HG03521 (cell line): ENCODE results near the gene COQ9.
A peak's percentile ranks its signal among the peaks of the same experiment; 100 is the strongest.

ENCODE experiments used
- ATAC-seq: cut with Tn5 transposase; IDR thresholded peaks from one replicate; pipeline ENCODE4 v1.9.1; 2021; ENCODE audit warnings: mild to moderate bottlenecking, moderate library complexity; ENCODE audit not compliant: unreplicated experiment

COQ9 gene

GRCh38 chr16:57471852-57472664, 24.8 kb downstream of the COQ9 start:
- no peak for ATAC-seq

DNA sequence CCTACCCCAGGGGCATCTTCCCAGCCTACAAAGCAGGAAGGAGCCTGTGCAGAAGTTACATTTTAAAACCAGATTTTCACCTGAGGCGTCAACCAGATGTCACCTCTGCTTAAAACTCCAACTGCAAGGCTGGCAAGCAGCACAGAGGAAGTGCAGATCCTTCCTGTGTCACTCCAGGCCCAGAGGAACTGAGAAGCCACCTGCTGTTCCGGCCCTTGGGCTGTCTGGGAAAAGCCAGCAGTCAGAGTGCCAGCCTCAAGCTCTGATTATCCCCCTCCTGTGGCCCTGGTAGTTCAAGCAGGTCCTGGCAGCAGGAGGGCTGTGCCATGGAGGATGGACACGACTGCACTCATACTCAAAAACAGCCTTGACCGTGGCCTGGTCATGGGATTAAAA, 25.4 kb downstream of the COQ9 start:
- ATAC-seq = no peak

DNA sequence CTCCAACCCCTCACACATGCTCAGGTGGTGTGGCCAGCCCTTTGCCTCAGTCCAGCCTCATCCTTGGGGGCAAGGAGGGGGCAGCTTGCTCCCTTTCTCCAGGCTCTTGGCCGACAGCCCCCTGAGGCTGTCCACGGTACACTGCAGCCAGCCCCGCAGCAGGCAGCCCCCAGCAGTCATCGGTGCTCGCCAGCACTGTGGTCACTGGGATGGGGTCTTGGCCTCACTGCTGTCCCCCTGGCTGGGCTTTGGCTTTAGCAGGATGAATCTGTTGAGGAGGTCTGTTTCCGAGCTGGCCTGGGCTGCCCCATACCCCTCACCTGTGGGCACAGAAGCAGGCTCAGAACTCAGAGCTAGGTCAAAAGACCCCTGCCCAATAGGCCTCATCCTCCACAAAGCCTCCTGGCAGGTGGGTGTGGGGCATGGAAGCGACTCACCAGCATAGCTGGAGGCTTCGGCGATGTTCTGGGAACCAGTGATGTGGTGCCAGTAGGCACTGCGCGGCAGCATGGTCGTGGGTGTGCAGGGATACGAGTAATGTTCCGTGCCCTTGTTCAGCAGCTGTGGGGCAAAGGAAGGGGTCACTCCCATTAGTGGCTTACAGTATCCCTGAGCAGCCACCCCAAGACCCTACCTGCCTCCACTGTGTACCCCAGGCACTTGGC, 26.0 kb downstream of the COQ9 start:
- ATAC-seq = no peak

DNA sequence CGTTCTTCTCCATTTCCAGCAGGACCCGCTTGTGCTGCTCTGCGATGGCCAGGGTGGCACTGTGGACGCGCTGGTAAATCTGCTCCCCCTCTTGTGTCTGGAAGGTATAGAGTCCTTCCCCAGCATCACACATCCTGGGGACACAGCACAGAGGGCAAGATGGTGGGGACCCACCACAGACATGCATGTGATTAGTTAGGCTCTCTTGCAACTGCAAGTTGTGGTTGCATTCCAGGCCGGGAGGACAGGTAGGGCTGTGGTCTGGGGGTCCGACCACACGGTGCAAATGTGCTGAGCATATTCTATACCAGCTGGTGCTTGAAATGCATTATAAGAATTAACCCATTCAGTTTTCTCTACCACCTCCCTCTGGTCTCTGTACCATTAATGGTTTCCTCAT, 26.6 kb downstream of the COQ9 start:
- no peak for ATAC-seq

DNA sequence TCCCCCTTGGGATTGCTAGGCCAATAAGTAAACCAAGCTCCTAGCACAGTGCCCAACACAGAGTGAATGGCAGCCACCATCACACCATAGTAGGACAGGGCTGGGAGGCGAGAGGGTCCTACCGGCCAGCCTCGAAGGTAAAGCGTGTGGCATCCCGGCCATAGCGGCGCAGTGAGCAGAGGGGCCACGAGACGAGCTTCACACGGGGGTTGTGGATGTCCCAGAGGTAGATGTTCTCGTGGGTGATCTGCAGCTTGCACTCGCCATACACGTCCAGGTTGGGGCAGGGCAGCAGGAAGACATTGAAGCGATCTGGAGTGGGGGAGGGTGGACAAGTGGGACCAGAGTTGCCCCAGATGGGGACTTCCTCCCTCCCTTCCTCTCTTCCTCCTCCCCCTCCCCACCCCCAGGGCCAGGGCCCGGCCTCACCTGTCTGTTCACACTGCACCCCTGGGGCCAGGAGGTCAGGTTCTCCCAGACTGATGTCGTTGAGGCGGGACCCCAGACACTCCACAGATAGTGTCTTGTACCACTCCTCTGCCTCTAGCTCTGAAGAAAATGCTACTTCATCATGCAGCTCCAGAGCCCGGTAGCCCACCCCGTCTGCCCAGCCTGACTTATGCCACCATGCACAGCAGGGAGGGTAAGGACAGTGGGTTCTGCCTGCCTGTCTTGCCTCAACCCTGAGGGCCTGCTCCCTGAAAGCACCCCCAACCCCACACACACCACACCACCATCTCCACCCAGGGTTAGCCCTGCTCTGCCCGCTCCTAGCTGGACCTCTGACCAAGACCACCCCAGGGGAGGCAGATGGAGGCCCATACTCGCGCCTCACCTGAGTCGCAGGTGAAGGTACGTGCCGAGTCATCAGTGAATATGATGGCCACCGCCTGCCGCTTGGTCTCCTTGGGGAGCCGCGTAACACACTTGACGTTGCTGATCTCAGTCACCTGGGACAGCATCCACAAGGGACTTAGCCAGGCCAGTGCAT, 27.7 kb downstream of the COQ9 start:
- ATAC-seq = no peak

DNA sequence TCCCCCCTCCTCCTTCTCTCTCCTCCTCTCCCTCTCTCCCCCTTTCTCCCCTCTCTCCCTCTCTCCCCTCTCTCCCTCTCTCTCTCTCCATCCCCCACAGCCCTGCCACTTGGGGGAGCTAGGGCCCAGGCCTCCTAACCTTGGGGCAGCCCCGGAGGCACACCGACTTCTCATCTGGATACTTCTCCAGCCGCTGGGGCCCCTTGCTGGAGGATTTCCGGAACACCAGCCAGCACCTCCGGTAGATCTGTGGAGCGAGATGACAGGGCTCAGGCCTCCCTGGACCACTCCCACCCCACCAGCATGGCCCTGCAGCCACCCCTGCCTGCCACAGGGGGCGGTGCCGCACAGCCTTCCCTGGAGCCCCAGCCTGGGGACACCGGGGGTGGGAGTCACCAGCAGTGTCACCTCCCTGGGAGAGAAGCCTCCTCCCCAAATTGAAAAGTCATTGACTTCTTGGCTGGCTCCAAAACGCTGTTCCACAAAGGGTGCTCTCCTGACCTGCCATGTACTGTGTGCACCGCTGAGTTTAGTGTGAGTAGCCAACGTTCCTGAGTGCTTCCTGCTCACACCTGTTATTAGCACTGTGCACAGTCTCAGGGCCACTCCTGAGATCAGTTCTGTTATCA, 28.5 kb downstream of the COQ9 start:
- ATAC-seq = peak; percentile 93

DNA sequence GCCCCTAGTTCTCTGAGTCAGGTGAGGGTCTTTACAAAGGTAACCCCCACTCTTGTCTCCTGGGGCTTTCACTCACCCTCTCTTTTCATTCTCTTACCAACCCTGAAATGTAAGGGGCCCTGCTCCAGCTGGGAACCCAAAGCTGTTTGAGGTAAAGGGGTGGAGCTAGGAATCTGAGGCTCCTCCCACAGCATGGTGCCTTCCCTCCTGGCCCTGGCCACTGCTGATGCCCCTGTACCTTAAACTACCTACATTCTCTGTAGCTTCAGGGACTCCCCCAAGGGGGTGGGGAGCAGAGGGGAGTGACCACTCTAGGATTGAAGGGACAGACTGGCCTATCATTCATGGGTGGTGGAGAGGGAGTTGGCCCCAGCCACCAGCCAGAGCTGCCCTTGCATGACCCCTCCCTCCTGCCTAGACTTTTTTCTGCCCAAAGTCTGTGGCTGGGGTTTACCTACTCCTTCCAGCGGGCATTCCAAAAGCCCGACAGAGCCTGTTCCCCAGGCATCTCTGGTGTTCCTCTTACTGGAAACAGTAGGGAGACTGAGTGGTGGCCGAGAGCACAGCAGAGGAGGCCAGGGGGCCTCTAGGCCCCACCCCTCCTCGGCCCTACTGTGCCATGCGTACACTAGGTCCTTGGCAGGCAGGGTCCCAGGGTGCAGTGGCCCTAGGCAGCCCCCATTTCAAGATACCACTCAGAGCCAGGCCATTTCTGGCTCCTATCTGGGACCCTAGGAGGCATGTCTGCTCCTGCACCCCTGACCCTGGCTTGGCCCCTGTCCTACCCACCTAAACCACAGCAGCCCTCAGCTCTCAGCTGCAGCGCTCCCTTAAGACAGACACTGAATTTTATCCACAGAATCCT, 29.5 kb downstream of the COQ9 start:
- no peak for ATAC-seq

DNA sequence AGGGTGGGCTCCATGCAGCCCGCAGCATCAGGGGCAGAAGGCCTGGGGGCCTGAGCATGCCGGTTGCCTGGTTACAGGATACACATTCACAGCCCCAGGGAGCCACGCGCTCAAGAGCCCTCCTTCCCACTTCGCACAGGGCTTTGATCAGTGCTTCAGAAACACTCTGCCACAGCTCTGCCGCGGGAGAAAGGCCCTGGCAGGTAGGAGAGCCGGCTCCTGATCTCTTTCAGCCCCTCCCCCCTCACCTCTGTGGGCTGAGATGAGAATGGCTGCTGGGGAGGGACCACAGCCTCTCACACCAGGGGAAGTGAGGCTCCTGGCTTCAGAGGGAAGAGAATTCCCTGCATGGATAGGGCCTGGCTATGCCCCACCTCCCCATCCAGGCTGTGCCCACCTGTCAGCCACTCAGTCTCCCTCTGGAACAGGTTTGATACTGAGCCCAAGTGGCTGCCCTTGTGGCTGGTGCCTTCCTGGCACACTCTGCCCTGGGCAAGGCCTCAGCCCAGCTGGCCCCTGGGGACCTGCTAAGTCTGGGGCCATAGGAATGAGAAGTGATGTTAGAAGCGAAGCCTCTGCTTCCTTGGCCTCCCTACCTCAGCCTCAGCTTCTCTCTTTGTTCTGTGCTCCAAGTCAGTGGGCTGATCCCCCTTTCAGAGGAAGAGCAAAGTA, 30.4 kb downstream of the COQ9 start:
- ATAC-seq = no peak

- no peak for ATAC-seq
Measured at GRCh38 chr16:57478396-57479204, 31.3 kb downstream of the COQ9 start.

- ATAC-seq = no peak
Measured at GRCh38 chr16:57479205-57479975, 32.1 kb downstream of the COQ9 start.

DNA sequence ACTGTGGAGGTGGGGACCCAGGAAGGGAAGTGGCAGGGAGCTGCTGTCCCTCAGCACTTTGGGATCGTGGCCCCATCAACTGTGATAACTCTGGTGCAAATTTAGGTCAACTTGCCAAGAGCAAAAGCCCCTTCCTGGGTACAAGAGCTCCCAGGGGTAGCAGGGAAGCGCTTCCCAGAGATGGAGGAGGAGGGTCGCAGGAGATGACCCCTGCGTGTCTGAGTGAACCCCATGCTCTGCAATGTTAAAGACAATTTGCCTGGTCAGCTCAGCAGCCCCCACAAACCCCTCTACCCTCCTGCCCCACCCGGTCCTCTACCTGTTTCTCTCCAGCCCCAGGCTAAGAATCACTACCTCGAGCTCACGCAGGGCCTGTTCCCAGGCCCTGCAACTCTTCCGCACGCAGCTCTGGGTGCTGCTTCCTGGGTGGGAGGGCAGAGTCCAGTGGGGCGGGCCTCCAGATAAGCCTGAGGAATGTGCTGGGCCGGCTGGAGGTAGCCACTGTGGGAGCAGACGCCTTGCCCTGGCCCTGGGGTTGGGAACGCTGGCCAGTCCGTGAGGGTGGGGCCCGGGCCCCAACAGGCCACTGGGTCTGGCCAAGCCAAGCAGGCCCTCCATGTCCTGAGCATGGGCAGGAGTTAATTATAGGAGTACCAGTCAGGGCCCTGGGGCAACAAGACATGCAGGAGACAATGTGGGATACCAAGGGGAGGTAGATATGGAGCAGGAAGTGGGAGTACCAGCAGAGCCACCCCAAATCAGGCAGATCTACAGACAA, 32.9 kb downstream of the COQ9 start:
- no peak for ATAC-seq

- no peak for ATAC-seq
Measured at GRCh38 chr16:57480754-57481230, 33.5 kb downstream of the COQ9 start.

GRCh38 chr16:57481421-57481820, 34.1 kb downstream of the COQ9 start:
- ATAC-seq = no peak

DNA sequence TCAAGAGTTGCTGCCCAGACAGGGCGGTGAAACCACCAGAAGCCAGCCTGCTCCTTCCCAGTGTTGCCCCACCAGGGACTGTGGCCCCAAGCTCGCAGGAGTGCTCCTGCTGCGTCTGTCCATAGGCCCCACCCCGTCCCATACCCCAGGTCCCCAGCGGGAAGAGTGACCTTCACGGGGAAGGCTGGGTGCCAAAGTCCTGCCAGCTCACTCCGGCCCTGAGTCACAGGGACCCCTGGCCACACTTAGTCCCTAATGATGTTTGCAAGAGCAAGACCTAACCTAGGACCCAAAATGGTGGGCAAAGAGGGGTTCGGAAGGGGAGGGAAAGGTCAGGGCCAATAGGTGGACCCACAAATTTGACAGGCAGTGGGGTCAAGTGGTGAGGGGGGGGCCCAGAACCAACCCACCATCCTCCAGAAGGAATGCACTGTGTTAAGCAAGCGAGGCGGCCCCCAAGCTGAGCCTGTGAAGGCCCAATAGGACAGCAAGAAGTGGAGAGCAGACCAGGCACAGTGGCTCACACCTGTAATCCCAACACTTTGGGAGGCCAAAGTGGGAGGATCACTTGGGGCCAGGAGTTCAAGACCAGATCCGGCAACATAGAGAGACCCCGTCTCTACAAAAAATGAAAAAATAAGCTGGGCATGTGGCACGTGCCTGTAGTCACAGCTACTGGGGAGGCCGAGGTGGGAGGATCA, 35.7 kb downstream of the COQ9 start:
- no peak for ATAC-seq

GRCh38 chr16:57483725-57484514, 36.6 kb downstream of the COQ9 start:
- ATAC-seq = no peak
